Motor neuron (in vitro differentiated cells): ENCODE results near the gene MDH1B. TPM values are rescaled to one million over a fixed set of nuclear protein-coding genes. Genes with fewer than 3 reads are reported as not detected.

Experiments
- ATAC-seq, 8 experiments: fragments of 200-7000 bp; cut with Tn5 transposase; replicated peaks in 6 of 8; 2 replicates each; pipeline ENCODE4 v1.8.0; 2021; ENCODE audit warnings: mild to moderate bottlenecking in 8 of 8, moderate library complexity in 8 of 8
- H3K27ac ChIP-seq, 2 donors: fragments of 250-450 bp; sonication (Bioruptor Pico); 2 replicates each; pipeline ENCODE4 v1.9.0; 2021; ENCODE audit warnings: antibody characterized with exemption in 2 of 2, mild to moderate bottlenecking in 2 of 2, moderate library complexity in 1 of 2
- H3K4me1 ChIP-seq, 2 donors: fragments of 250-450 bp; sonication (Bioruptor Pico); replicated peaks in 1 of 2; 2 replicates each; pipeline ENCODE4 v1.6.1; 2021; ENCODE audit warnings: antibody characterized with exemption in 2 of 2, mild to moderate bottlenecking in 2 of 2, moderate library complexity in 1 of 2
- H3K4me3 ChIP-seq, 5 donors: fragments of 250-450 bp; sonication (Bioruptor Pico); 2 replicates each; pipeline ENCODE4 v1.9.0; 2021; ENCODE audit warnings: antibody characterized with exemption in 5 of 5, mild to moderate bottlenecking in 5 of 5, moderate library complexity in 4 of 5
- WGBS, 10 experiments: fragments of 450-650 bp; shearing (Covaris generic); methylation state at CpG; one replicate each; pipeline ENCODE4 v1.0.0; 2022; 5-methylcytosine and 5-hydroxymethylcytosine counted together
- in situ Hi-C, 9 experiments: fragments of 400-800 bp; cut with MboI; loops; one replicate each; pipeline ENCODE4 v1.15.0; 2021; ENCODE audit warnings: low sequenced_read_pairs in 9 of 9, low pct_unique_long_range_greater_than_20kb in 2 of 9; ENCODE audit not compliant: unreplicated experiment in 9 of 9
- total RNA-seq, 8 experiments: library from RNA; unstranded; fragments of 300-600 nt; gene quantifications; 2 replicates each; pipeline versions ENCODE4 v1.2.3 to v1.2.4, GENCODE V29; 2022

The MDH1B gene
- total RNA-seq, 8 experiments from 2014 or later: 3.9 to 20.2 (median 4.4) TPM

- no peak for ATAC-seq
- H3K27ac ChIP-seq: no peak overlapping the region
- no peaks in the 10 kb centered on the region for H3K4me1 ChIP-seq
- 3 to 87% (median 56%) methylated on average over 2 to 5 of the region's 5 CpGs; no CpG with 5 or more reads in 1 of the 10 experiments for WGBS, 10 experiments
- in situ Hi-C loops: no loop called here
- H3K4me3 ChIP-seq: no peak overlapping the region
Measured at GRCh38 chr2:206708286-206708685, 56.8 kb downstream of the MDH1B start.

DNA sequence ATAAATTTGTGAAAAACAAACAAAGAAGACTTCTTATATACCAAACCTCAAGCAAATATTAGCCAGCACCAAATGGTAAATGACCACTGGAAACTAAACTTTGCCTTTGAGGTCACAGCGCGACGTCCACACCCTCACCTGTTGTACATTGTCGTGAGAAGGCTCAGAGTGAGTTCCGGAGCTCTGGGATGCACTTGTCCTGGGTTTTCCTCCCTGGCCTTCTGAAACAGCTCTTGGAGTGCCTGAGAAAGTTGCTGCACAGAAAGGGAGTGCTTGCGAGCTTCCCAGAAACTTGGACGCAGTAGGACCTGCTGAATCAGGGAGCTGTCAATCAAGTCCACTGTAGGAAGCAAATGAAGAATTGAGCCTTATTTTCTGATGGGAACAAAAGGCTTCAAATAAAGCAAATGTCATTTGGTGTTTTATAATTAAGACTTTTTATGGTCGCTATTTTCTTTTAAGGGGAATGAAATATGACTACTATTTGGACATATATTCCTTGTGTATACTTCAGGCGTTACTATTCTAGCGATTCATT lies 57.9 kb downstream of the MDH1B start:
- H3K4me3 ChIP-seq: no peak overlapping the region
- in situ Hi-C loops: no loop called here
- no peak for ATAC-seq
- WGBS, 10 experiments: 34 to 91% (median 70%) methylated on average over 3 to 10 of the region's 10 CpGs; no CpG with 5 or more reads in 1 of the 10 experiments
- H3K4me1 ChIP-seq: no peaks in the 10 kb centered on the region
- H3K27ac ChIP-seq: no peak overlapping the region

GRCh38 chr2:206701952-206702605 lies 63.0 kb downstream of the MDH1B start:
- WGBS, 10 experiments: 0 to 80% (median 50%) methylated on average over 1 to 8 of the region's 8 CpGs; no CpG with 5 or more reads in 1 of the 10 experiments
- in situ Hi-C loops: no loop called here
- no peak for ATAC-seq

GRCh38 chr2:206700156-206700555 lies 65.0 kb downstream of the MDH1B start:
- Histone ChIP-seq H3K4me3 (no peak overlapping the region), H3K27ac (no peak overlapping the region), H3K4me1 (no peaks in the 10 kb centered on the region)
- WGBS, 10 experiments: 0 to 80% (median 31%) methylated on average over 2 to 8 of the region's 8 CpGs; no CpG with 5 or more reads in 3 of the 10 experiments
- in situ Hi-C loops: no loop called here
- no peak for ATAC-seq

More at GRCh38 chr2:206701952-206702605, 63.0 kb downstream of the MDH1B start:
- no peaks in the 10 kb centered on the region for H3K4me1 ChIP-seq
- H3K4me3 ChIP-seq: no peak overlapping the region
- no peak overlapping the region for H3K27ac ChIP-seq

DNA sequence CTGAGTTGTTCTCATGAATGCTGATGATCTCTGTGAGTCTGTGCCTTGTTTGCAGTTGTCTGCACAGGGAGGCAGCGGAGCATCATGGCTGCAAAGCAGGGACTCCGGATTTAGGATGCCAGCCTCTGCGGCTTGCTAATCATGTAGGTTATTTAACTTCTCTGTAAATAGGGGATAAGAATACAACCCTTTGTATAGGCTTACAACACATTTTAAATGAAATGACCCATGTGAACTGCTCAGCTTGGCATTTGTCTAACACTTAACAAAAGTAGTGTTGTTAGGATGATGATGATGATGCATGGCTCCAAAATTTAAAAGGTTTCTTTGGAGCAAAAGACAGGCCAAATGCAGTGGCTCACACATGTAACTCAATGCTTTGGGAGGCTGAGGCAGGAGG lies 66.3 kb downstream of the MDH1B start:
- Histone ChIP-seq H3K27ac (no peak overlapping the region), H3K4me3 (no peak overlapping the region), H3K4me1 (no peaks in the 10 kb centered on the region)
- in situ Hi-C loops: loop anchor here in 4 of 9 experiments (10.0 to 25.0 kb wide), 4 partner anchors 76 to 788 kb away; no protein-coding TSS in a partner anchor
- WGBS, 10 experiments: 58 to 100% (median 90%) methylated on average over 1 to 3 of the region's 3 CpGs; no CpG with 5 or more reads in 3 of the 10 experiments
- no peak for ATAC-seq

- in situ Hi-C loops: loop anchor here in 4 of 9 experiments (10.0 to 25.0 kb wide), 4 partner anchors 78 to 790 kb away; no protein-coding TSS in a partner anchor
- Histone ChIP-seq H3K4me3 (no peak overlapping the region), H3K27ac (no peak overlapping the region), H3K4me1 (no peaks in the 10 kb centered on the region)
- no peak for ATAC-seq
Measured at GRCh38 chr2:206696910-206697309, 68.2 kb downstream of the MDH1B start.

DNA sequence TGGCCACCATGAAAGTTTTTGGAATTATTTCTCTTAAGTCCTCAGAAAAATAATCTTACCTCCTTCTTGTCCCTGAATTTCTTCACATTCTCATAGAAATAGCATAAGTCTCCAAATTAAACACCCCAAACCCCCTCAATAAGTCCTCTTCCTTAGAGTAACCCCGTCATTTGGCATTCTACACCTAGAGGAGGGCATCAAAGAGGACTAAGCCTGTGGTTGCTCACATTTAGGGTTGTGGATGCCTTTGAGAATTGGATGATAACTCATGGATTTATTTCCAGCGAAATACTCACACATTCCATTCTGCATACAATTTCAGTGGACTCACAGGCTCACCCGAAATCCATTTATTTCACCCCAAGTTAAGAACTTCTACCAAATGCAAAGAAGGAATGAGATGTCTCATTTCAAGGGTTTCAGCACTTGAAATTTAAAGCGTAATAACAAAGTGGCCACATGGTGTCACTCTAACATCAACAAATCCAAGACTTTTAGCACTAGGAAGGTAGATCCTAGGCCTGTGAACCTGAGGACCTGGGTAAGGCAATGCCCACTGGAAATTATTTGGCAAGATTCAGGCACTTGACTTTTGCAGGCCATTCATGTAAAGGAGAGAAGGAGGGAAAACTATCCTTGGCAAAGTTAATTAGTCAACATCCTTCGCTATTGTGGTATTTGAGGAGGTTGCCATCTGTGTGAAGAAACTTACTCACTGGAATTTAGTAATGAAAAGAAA lies 71.6 kb downstream of the MDH1B start:
- Histone ChIP-seq H3K4me1 (no peaks in the 10 kb centered on the region), H3K4me3 (no peak overlapping the region), H3K27ac (no peak overlapping the region)
- in situ Hi-C loops: loop anchor here in 4 of 9 experiments (10.0 to 25.0 kb wide), 4 partner anchors 81 to 794 kb away; no protein-coding TSS in a partner anchor
- peak in 7 of 8 experiments; percentile 42 to 85 (median 62) for ATAC-seq
- 0 to 50% (median 23%) methylated on average over 1 to 5 of the region's 5 CpGs; no CpG with 5 or more reads in 1 of the 10 experiments for WGBS, 10 experiments

- H3K4me3 ChIP-seq: no peak overlapping the region
- H3K27ac ChIP-seq: no peak overlapping the region
- 43 to 95% (median 73%) methylated on average over 2 to 6 of the region's 7 CpGs; no CpG with 5 or more reads in 3 of the 10 experiments for WGBS, 10 experiments
- no peak for ATAC-seq
- H3K4me1 ChIP-seq: no peaks in the 10 kb centered on the region
- in situ Hi-C loops: loop anchor here in 4 of 9 experiments (10.0 to 25.0 kb wide), 4 partner anchors 82 to 794 kb away; no protein-coding TSS in a partner anchor
Measured at GRCh38 chr2:206692971-206693370, 72.2 kb downstream of the MDH1B start.

GRCh38 chr2:206688990-206689389 lies 76.1 kb downstream of the MDH1B start:
- Histone ChIP-seq H3K4me1 (no peaks in the 10 kb centered on the region), H3K4me3 (no peak overlapping the region), H3K27ac (no peak overlapping the region)
- WGBS, 10 experiments: 17 to 100% (median 75%) methylated on average over 1 of the region's 1 CpG; no CpG with 5 or more reads in 1 of the 10 experiments
- in situ Hi-C loops: loop anchor here in 3 of 9 experiments (25.0 kb wide), 3 partner anchors 298 to 798 kb away; no protein-coding TSS in a partner anchor
- ATAC-seq: no peak

- 0 to 86% (median 67%) methylated on average over 1 to 2 of the region's 2 CpGs for WGBS, 10 experiments
- no peaks in the 10 kb centered on the region for H3K4me1 ChIP-seq
- H3K4me3 ChIP-seq: no peak overlapping the region
- ATAC-seq: no peak
- in situ Hi-C loops: loop anchor here in 3 of 9 experiments (25.0 kb wide), 3 partner anchors 299 to 799 kb away; no protein-coding TSS in a partner anchor
- H3K27ac ChIP-seq: no peak overlapping the region
Measured at GRCh38 chr2:206688453-206688852, 76.7 kb downstream of the MDH1B start.
